Sigmoid colon (tissue), 4 donors: ENCODE data around the gene PRADC1.

Source experiments
- EP300 ChIP-seq, 4 donors: sonication (generic); formaldehyde crosslinking; IDR thresholded peaks; one replicate each; pipeline ENCODE4 v1.6.1; 2017; ENCODE audit warnings: antibody characterized with exemption in 4 of 4
- POLR2A ChIP-seq, 2 donors: fragments of 450-650 bp; IDR thresholded peaks; one replicate each; pipeline ENCODE4 v1.6.1; 2016; ENCODE audit warnings: antibody characterized with exemption in 2 of 2, mild to moderate bottlenecking in 2 of 2, moderate library complexity in 2 of 2
- POLR2AphosphoS5 ChIP-seq, 4 donors: sonication (generic); formaldehyde crosslinking; IDR thresholded peaks; one replicate each; pipeline ENCODE4 v1.6.1; 2017; ENCODE audit warnings: antibody characterized with exemption in 4 of 4
- TF ChIP-seq, protein P1 (sequence below), 4 experiments: fragments of 450-650 bp in 3 of 4; fragments of 200-600 bp in 1 of 4; IDR thresholded peaks; one replicate each; pipeline ENCODE4 v1.5.1; 2016 to 2019; ENCODE audit warnings: antibody characterized with exemption in 4 of 4, mild to moderate bottlenecking in 3 of 4, moderate library complexity in 2 of 4

- TF ChIP-seq, protein P1, sequence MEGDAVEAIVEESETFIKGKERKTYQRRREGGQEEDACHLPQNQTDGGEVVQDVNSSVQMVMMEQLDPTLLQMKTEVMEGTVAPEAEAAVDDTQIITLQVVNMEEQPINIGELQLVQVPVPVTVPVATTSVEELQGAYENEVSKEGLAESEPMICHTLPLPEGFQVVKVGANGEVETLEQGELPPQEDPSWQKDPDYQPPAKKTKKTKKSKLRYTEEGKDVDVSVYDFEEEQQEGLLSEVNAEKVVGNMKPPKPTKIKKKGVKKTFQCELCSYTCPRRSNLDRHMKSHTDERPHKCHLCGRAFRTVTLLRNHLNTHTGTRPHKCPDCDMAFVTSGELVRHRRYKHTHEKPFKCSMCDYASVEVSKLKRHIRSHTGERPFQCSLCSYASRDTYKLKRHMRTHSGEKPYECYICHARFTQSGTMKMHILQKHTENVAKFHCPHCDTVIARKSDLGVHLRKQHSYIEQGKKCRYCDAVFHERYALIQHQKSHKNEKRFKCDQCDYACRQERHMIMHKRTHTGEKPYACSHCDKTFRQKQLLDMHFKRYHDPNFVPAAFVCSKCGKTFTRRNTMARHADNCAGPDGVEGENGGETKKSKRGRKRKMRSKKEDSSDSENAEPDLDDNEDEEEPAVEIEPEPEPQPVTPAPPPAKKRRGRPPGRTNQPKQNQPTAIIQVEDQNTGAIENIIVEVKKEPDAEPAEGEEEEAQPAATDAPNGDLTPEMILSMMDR (IDR thresholded peaks at IDR 0.05) = no peak
- no peak for TF ChIP-seq EP300 (IDR thresholded peaks at IDR 0.05)
- TF ChIP-seq POLR2AphosphoS5 (IDR thresholded peaks at IDR 0.05) = no peak
- TF ChIP-seq POLR2A (IDR thresholded peaks at IDR 0.05) = no peak
Measured at GRCh38 chr2:73259276-73259675, 26.2 kb upstream of the PRADC1 start.
